ENCODE data around the gene ZFR2. TPM values are rescaled to one million over a fixed set of nuclear protein-coding genes. Genes with fewer than 3 reads are reported as not detected.

ZFR2 gene
- total RNA-seq, 4 donors from 2014 or later, result not detected

DNA sequence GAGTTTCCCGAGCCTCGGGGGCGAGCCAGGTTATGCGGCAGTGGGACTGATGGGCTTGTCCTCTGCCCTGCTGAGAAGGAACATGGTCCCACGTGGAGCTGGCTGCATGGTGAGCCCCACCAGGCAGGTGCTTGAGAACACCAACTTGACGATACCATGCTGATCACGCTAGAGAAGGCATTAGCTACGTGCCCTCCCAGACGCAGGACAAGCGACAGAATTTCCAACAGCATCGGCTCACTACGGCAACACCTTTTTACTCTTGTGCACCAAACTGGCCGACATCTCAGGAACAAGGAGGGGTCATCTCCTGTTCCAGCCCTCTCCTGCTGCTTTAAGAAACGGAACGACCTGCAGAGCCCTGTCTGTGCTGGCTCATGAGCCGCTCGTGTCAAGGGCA is 8.3 kb downstream of the ZFR2 start:
- H3K4me3 ChIP-seq, result no peak overlapping the region
- TF ChIP-seq EP300 (IDR thresholded peaks at IDR 0.05), result no peak
- TF ChIP-seq POLR2A (IDR thresholded peaks at IDR 0.05), result no peak
- H3K4me1 ChIP-seq, result no peaks in the 10 kb centered on the region
- peaks cover 0 to 5% (median 0%) of the 10 kb centered on the region in 4 donors for H3K9me3 ChIP-seq
- no peaks in the 10 kb centered on the region for H3K36me3 ChIP-seq
- no peak for DNase-seq (ENCODE audit: low spot score in 2 of 2)
- H3K27me3 ChIP-seq, result peaks cover 0 to 8% of the 10 kb centered on the region in 2 donors
- 86% methylated on average over 17 of the region's 17 CpGs for WGBS, 2 donors
- H3K27ac ChIP-seq, result no peak overlapping the region

DNA sequence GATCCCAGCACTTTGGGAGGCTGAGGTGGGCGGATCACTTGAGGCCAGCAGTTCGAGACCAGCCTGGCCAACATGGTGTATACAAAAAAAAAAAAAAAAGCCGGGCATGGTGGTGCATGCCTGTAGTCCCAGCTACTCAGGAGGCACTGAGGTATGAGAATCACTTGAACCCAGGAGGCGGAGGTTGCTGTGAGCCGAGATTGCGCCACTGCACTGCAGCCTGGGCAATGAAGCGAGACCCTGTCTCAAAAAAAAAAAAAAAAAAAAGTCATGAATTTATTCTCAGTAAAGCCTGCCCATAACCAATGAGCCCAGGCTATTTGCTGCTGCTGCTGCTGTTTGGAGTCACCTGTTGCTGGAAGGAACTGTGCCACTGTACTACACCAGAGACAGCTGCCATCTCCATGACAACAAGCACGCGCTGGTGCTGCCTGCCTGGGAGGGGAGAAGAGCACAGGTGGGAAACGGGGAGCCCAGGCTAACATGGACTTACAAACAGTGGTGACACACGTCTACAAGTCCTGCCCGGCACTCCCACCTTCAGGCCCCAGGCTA is 11.3 kb downstream of the ZFR2 start:
- Histone ChIP-seq H3K27ac (no peak overlapping the region), H3K36me3 (no peaks in the 10 kb centered on the region), H3K4me1 (no peaks in the 10 kb centered on the region), H3K4me3 (no peak overlapping the region), H3K9me3 (peaks cover 0 to 14% (median under 1%) of the 10 kb centered on the region in 4 donors), H3K27me3 (no peaks in the 10 kb centered on the region)
- no peak for TF ChIP-seq POLR2A (IDR thresholded peaks at IDR 0.05)
- no peak for TF ChIP-seq EP300 (IDR thresholded peaks at IDR 0.05)
- TF ChIP-seq, protein P1, sequence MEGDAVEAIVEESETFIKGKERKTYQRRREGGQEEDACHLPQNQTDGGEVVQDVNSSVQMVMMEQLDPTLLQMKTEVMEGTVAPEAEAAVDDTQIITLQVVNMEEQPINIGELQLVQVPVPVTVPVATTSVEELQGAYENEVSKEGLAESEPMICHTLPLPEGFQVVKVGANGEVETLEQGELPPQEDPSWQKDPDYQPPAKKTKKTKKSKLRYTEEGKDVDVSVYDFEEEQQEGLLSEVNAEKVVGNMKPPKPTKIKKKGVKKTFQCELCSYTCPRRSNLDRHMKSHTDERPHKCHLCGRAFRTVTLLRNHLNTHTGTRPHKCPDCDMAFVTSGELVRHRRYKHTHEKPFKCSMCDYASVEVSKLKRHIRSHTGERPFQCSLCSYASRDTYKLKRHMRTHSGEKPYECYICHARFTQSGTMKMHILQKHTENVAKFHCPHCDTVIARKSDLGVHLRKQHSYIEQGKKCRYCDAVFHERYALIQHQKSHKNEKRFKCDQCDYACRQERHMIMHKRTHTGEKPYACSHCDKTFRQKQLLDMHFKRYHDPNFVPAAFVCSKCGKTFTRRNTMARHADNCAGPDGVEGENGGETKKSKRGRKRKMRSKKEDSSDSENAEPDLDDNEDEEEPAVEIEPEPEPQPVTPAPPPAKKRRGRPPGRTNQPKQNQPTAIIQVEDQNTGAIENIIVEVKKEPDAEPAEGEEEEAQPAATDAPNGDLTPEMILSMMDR (IDR thresholded peaks at IDR 0.05), result no peak
- WGBS, 2 donors, result 78 to 84% methylated on average over 12 of the region's 12 CpGs
- no peak for DNase-seq (ENCODE audit: low spot score in 2 of 2)

DNA sequence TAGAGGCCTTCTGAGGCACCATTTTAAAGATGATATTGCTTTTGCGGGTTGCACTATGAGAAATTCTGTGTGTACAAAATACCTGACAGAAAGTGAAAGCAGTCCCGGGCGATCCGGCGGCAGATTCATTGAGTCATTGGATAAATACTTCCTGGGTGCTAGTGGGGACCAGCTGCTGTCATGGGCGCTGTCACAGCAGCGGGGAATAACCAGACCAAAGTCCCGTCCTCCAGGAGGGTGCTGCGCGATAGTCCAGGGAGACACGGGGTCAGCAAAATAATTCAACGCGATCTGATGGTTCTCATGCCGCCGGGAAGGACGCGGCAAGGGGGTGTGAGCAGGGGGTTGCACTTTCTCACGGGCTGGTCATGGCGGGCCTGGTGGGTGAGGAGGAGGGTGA is 13.5 kb downstream of the ZFR2 start:
- DNase-seq (ENCODE audit: low spot score in 2 of 2), result no peak
- TF ChIP-seq, protein P1 (IDR thresholded peaks at IDR 0.05), result no peak
- TF ChIP-seq EP300 (IDR thresholded peaks at IDR 0.05) (no peak), POLR2A (IDR thresholded peaks at IDR 0.05) (no peak)
- Histone ChIP-seq H3K4me3 (no peak overlapping the region), H3K9me3 (peaks cover 0 to 34% (median 6%) of the 10 kb centered on the region in 4 donors), H3K4me1 (no peaks in the 10 kb centered on the region), H3K36me3 (no peaks in the 10 kb centered on the region), H3K27me3 (no peaks in the 10 kb centered on the region), H3K27ac (no peak overlapping the region)
- 89 to 93% methylated on average over 19 of the region's 19 CpGs for WGBS, 2 donors

DNA sequence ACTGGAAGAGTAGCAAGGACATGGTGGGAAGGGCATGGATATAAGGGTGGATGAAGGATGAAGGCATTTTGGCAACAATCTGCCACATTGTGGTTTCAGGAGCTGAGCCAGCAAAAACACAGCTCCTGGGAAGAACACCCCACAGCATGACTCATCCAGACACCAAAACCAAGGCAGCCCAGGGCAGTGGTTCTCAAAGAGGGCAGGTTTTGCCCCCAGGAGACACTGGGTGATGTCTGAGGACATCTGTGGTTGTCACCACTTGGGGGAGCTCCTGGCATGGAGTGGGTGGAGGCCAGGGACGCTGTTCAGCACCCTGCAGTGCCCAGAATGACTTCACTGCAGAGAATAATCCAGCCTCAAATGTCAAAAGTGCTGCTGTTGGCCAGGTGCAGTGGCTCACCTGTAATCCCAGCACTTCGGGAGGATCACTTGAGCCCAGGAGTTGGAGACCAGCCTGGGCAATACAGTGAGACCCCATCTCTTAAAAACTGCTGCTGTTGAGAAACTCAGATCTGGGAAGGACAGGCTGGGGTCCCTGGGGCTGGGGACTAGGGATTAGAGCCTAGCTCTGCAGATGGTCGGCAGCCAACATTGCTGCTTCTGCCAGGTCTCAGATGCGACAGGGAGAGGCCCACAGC is 16.1 kb downstream of the ZFR2 start:
- Histone ChIP-seq H3K4me3 (no peak overlapping the region), H3K36me3 (no peaks in the 10 kb centered on the region), H3K27ac (no peak overlapping the region), H3K9me3 (peaks cover 0 to 44% (median 6%) of the 10 kb centered on the region in 4 donors), H3K27me3 (no peaks in the 10 kb centered on the region), H3K4me1 (no peaks in the 10 kb centered on the region)
- WGBS, 2 donors, result 58 to 76% methylated on average over 3 to 4 of the region's 4 CpGs
- DNase-seq (ENCODE audit: low spot score in 2 of 2), result no peak
- no peak for TF ChIP-seq EP300 (IDR thresholded peaks at IDR 0.05)
- no peak for TF ChIP-seq POLR2A (IDR thresholded peaks at IDR 0.05)
- TF ChIP-seq, protein P1 (IDR thresholded peaks at IDR 0.05), result no peak

DNA sequence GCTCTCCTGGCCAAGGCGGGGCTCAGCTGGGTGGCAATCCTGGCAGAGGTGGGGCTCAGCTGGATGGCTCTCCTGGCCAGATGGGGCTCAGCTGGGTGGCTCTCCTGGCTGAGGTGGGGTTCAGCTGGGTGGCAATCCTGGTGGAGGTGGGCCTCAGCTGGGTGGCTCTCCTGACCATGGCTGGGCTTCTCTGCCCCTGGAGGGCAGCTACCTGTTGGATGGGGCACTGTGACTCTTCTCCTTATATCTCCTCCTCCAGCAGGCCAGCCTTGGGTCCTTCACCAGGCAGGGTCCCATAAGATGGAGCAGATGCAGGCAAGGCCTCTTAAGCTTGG is 16.7 kb downstream of the ZFR2 start:
- no peak for DNase-seq (ENCODE audit: low spot score in 2 of 2)
- WGBS, 2 donors, result 56 to 100% methylated on average over 1 of the region's 1 CpG
- Histone ChIP-seq H3K4me3 (no peak overlapping the region), H3K9me3 (peaks cover 0 to 50% (median 6%) of the 10 kb centered on the region in 4 donors), H3K36me3 (no peaks in the 10 kb centered on the region), H3K27ac (no peak overlapping the region), H3K27me3 (peaks cover 0 to 2% of the 10 kb centered on the region in 2 donors), H3K4me1 (no peaks in the 10 kb centered on the region)
- TF ChIP-seq, protein P1 (IDR thresholded peaks at IDR 0.05), result no peak
- no peak for TF ChIP-seq EP300 (IDR thresholded peaks at IDR 0.05)
- no peak for TF ChIP-seq POLR2A (IDR thresholded peaks at IDR 0.05)

Data from tibial nerve (tissue), 4 donors.